Measurements from ENCODE around the gene BAD.

BAD gene

DNA sequence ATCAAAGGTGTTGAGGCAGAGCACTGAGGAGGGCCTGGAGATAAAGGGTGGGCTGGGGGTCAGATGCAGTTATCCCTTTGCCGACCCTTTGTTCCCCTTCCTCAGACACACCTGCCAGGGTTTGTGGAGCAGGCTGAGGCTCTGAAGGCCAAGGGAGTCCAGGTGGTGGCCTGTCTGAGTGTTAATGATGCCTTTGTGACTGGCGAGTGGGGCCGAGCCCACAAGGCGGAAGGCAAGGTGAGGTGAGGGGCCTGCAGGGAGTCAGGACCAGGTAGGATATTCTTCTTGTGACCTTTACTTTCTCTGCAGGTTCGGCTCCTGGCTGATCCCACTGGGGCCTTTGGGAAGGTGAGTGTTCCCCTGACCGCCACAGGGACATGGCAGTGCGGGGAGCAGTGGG, 36.1 kb upstream of the BAD start:
- Histone ChIP-seq H3K27ac (ENCODE audit: low read depth, low read length) (no peak overlapping the region), H3K79me1 (ENCODE audit: low read length) (peaks cover 16% of the 10 kb centered on the region), H4K8ac (ENCODE audit: low read depth, low read length) (no peak overlapping the region), H2BK120ac (ENCODE audit: insufficient read depth, low read length, poor library complexity) (no peak overlapping the region), H4K91ac (ENCODE audit: low read depth, low read length) (no peak overlapping the region), H2BK12ac (ENCODE audit: low read length) (no peak overlapping the region), H3K9ac (ENCODE audit: low read length) (no peak overlapping the region), H3K9me3 (ENCODE audit: insufficient read depth, low read depth, low read length) (no peaks in the 10 kb centered on the region), H3K4ac (ENCODE audit: low read depth, low read length) (no peak overlapping the region), H3K23ac (ENCODE audit: low read length) (no peak overlapping the region), H2AK5ac (ENCODE audit: low read length) (no peak overlapping the region), H3K36me3 (ENCODE audit: control insufficient read depth in 1 of 2, insufficient read depth in 2 of 2, low read length in 2 of 2) (peaks cover 38 to 40% of the 10 kb centered on the region in 2 experiments), H4K12ac (ENCODE audit: low read depth, low read length) (no peak overlapping the region), H3K4me1 (ENCODE audit: control insufficient read depth in 1 of 2, insufficient read depth in 2 of 2, low read length in 2 of 2) (peaks cover 19 to 21% of the 10 kb centered on the region in 2 experiments), H3K14ac (ENCODE audit: low read length) (no peak overlapping the region), H3K18ac (ENCODE audit: low read length) (no peak overlapping the region), H3K27me3 (ENCODE audit: insufficient read depth, low read length) (no peaks in the 10 kb centered on the region), H3K4me3 (ENCODE audit: low read depth, low read length) (no peak overlapping the region), H2AFZ (ENCODE audit: insufficient read depth, low read length, poor library complexity) (no peak overlapping the region), H2BK5ac (ENCODE audit: low read depth, low read length, poor library complexity) (no peak overlapping the region), H3K4me2 (ENCODE audit: low read length) (no peak overlapping the region), H3K79me2 (ENCODE audit: control insufficient read depth, insufficient read depth, low read length, poor library complexity) (peaks cover 9% of the 10 kb centered on the region)
- WGBS (ENCODE audit: extremely low coverage, insufficient coverage, insufficient read length): no CpG with 5 or more reads among the region's 7 CpGs
- DNase-seq: no peak

GRCh38 chr11:64318766-64319761, 34.6 kb upstream of the BAD start:
- no peaks in the 10 kb centered on the region for H3K9me3 ChIP-seq (ENCODE audit: insufficient read depth, low read depth, low read length)
- H3K27ac ChIP-seq (ENCODE audit: low read depth, low read length): no peak overlapping the region
- H3K79me1 ChIP-seq (ENCODE audit: low read length): peaks cover 16% of the 10 kb centered on the region
- no peak for DNase-seq
- H3K27me3 ChIP-seq (ENCODE audit: insufficient read depth, low read length): no peaks in the 10 kb centered on the region
- no peak overlapping the region for H2BK120ac ChIP-seq (ENCODE audit: insufficient read depth, low read length, poor library complexity)
- H3K14ac ChIP-seq (ENCODE audit: low read length): peak overlapping the region; percentile 25
- peaks cover 9% of the 10 kb centered on the region for H3K79me2 ChIP-seq (ENCODE audit: control insufficient read depth, insufficient read depth, low read length, poor library complexity)
- no peak overlapping the region for H3K23ac ChIP-seq (ENCODE audit: low read length)
- H2BK5ac ChIP-seq (ENCODE audit: low read depth, low read length, poor library complexity): no peak overlapping the region
- H3K4me1 ChIP-seq (ENCODE audit: control insufficient read depth in 1 of 2, insufficient read depth in 2 of 2, low read length in 2 of 2): peaks cover 18 to 21% of the 10 kb centered on the region in 2 experiments
- peak overlapping the region; percentile 36 for H2AK5ac ChIP-seq (ENCODE audit: low read length)
- peak overlapping the region; percentile 40 for H3K18ac ChIP-seq (ENCODE audit: low read length)
- no peak overlapping the region for H2BK12ac ChIP-seq (ENCODE audit: low read length)
- peak overlapping the region; percentile 86 for H3K4me3 ChIP-seq (ENCODE audit: low read depth, low read length)
- H3K36me3 ChIP-seq (ENCODE audit: control insufficient read depth in 1 of 2, insufficient read depth in 2 of 2, low read length in 2 of 2): peaks cover 53 to 55% of the 10 kb centered on the region in 2 experiments
- no CpG with 5 or more reads among the region's 19 CpGs for WGBS (ENCODE audit: extremely low coverage, insufficient coverage, insufficient read length)
- peak overlapping the region; percentile 47 for H4K8ac ChIP-seq (ENCODE audit: low read depth, low read length)
- H4K12ac ChIP-seq (ENCODE audit: low read depth, low read length): peak overlapping the region; percentile 0
- peak overlapping the region; percentile 43 for H3K9ac ChIP-seq (ENCODE audit: low read length)
- peak overlapping the region; percentile 97 for H4K91ac ChIP-seq (ENCODE audit: low read depth, low read length)
- H3K4ac ChIP-seq (ENCODE audit: low read depth, low read length): peak overlapping the region; percentile 0
- H2AFZ ChIP-seq (ENCODE audit: insufficient read depth, low read length, poor library complexity): no peak overlapping the region
- peak overlapping the region; percentile 93 for H3K4me2 ChIP-seq (ENCODE audit: low read length)

- Histone ChIP-seq H4K91ac (ENCODE audit: low read depth, low read length) (peak within 1 kb of the TSS; percentile 97), H2AK5ac (ENCODE audit: low read length) (peak within 1 kb of the TSS; percentile 91), H3K27ac (ENCODE audit: low read depth, low read length) (peak within 1 kb of the TSS; percentile 97), H2BK120ac (ENCODE audit: insufficient read depth, low read length, poor library complexity) (peak within 1 kb of the TSS; percentile 84), H2BK12ac (ENCODE audit: low read length) (peak within 1 kb of the TSS; percentile 29), H3K36me3 (ENCODE audit: control insufficient read depth in 1 of 2, insufficient read depth in 2 of 2, low read length in 2 of 2) (peaks cover 54 to 59% of the 10 kb centered on the region in 2 experiments), H2AFZ (ENCODE audit: insufficient read depth, low read length, poor library complexity) (peak within 1 kb of the TSS; percentile 71), H3K4me2 (ENCODE audit: low read length) (peak within 1 kb of the TSS; percentile 93), H3K4me3 (ENCODE audit: low read depth, low read length) (peak within 1 kb of the TSS; percentile 86), H3K4ac (ENCODE audit: low read depth, low read length) (peak within 1 kb of the TSS; percentile 90), H3K79me2 (ENCODE audit: control insufficient read depth, insufficient read depth, low read length, poor library complexity) (peaks cover 9% of the 10 kb centered on the region), H4K12ac (ENCODE audit: low read depth, low read length) (peak within 1 kb of the TSS; percentile 89), H3K4me1 (ENCODE audit: control insufficient read depth in 1 of 2, insufficient read depth in 2 of 2, low read length in 2 of 2) (peaks cover 12 to 14% of the 10 kb centered on the region in 2 experiments), H3K9me3 (ENCODE audit: insufficient read depth, low read depth, low read length) (peaks cover 2% of the 10 kb centered on the region), H3K27me3 (ENCODE audit: insufficient read depth, low read length) (no peaks in the 10 kb centered on the region), H2BK5ac (ENCODE audit: low read depth, low read length, poor library complexity) (peak within 1 kb of the TSS; percentile 85), H3K23ac (ENCODE audit: low read length) (no peak within 1 kb of the TSS), H3K9ac (ENCODE audit: low read length) (peak within 1 kb of the TSS; percentile 85), H3K79me1 (ENCODE audit: low read length) (peaks cover 16% of the 10 kb centered on the region), H3K18ac (ENCODE audit: low read length) (peak within 1 kb of the TSS; percentile 94), H3K14ac (ENCODE audit: low read length) (peak within 1 kb of the TSS; percentile 94), H4K8ac (ENCODE audit: low read depth, low read length) (peak within 1 kb of the TSS; percentile 95)
- WGBS (ENCODE audit: extremely low coverage, insufficient coverage, insufficient read length): no CpG with 5 or more reads among the region's 61 CpGs
- DNase-seq: peak; percentile 99
Observed at GRCh38 chr11:64317961-64318765, 33.7 kb upstream of the BAD start, which contains the start of gene PRDX5. TSS of gene PRDX5 (plus strand) at chr11:64318121. CDS start at chr11:64318216, 95 bp downstream.

DNA sequence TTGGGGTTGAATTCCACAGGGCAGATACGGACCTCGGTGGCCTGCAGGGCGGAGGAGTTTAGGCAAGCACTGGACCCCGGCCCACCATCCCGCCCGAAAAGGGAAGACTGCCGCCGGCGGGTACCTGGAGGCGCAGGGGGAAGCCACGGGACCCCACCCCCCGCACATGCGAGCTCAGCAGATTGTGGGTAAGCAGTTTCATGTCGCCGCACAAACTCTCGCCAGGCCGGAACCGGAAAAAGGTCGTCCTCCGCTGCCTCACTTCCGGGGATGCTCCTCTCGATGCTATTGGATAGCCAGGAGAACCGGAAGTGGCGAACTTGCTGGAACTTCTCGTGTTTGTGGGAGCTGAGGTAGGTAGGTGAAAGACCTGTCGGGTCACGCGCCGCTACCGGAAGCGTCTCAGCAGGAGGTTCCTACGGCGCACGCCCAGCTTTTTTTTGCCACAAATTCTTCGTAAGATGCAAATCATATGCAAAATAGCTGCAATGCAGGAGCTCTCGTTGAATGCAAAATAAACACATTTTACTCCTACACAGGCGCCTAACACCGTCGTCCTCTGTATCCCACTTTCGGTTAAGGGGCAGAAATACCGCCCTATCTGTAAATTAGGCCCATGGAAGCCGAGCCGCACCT, 33.0 kb upstream of the BAD start, which contains the start of gene TRMT112:
Gene TRMT112 (minus strand): TSS at position 235 of the 636 bp plus-strand sequence. CDS start 33 bp downstream, at position 202.
- H3K9me3 ChIP-seq (ENCODE audit: insufficient read depth, low read depth, low read length): peaks cover 2% of the 10 kb centered on the region
- peak within 1 kb of the TSS; percentile 85 for H3K9ac ChIP-seq (ENCODE audit: low read length)
- peak within 1 kb of the TSS; percentile 95 for H4K8ac ChIP-seq (ENCODE audit: low read depth, low read length)
- peaks cover 5 to 11% of the 10 kb centered on the region in 2 experiments for H3K4me1 ChIP-seq (ENCODE audit: control insufficient read depth in 1 of 2, insufficient read depth in 2 of 2, low read length in 2 of 2)
- H3K14ac ChIP-seq (ENCODE audit: low read length): peak within 1 kb of the TSS; percentile 94
- H3K4me2 ChIP-seq (ENCODE audit: low read length): peak within 1 kb of the TSS; percentile 93
- H3K4me3 ChIP-seq (ENCODE audit: low read depth, low read length): peak within 1 kb of the TSS; percentile 86
- peak within 1 kb of the TSS; percentile 97 for H4K91ac ChIP-seq (ENCODE audit: low read depth, low read length)
- H4K12ac ChIP-seq (ENCODE audit: low read depth, low read length): peak within 1 kb of the TSS; percentile 89
- peak within 1 kb of the TSS; percentile 94 for H3K18ac ChIP-seq (ENCODE audit: low read length)
- peak within 1 kb of the TSS; percentile 84 for H2BK120ac ChIP-seq (ENCODE audit: insufficient read depth, low read length, poor library complexity)
- H3K36me3 ChIP-seq (ENCODE audit: control insufficient read depth in 1 of 2, insufficient read depth in 2 of 2, low read length in 2 of 2): peaks cover 51 to 54% of the 10 kb centered on the region in 2 experiments
- H3K23ac ChIP-seq (ENCODE audit: low read length): no peak within 1 kb of the TSS
- no CpG with 5 or more reads among the region's 43 CpGs for WGBS (ENCODE audit: extremely low coverage, insufficient coverage, insufficient read length)
- peaks cover 16% of the 10 kb centered on the region for H3K79me1 ChIP-seq (ENCODE audit: low read length)
- no peaks in the 10 kb centered on the region for H3K27me3 ChIP-seq (ENCODE audit: insufficient read depth, low read length)
- H2BK12ac ChIP-seq (ENCODE audit: low read length): peak within 1 kb of the TSS; percentile 29
- H2AFZ ChIP-seq (ENCODE audit: insufficient read depth, low read length, poor library complexity): peak within 1 kb of the TSS; percentile 71
- peak within 1 kb of the TSS; percentile 85 for H2BK5ac ChIP-seq (ENCODE audit: low read depth, low read length, poor library complexity)
- peak; percentile 99 for DNase-seq
- H3K27ac ChIP-seq (ENCODE audit: low read depth, low read length): peak within 1 kb of the TSS; percentile 97
- peak within 1 kb of the TSS; percentile 90 for H3K4ac ChIP-seq (ENCODE audit: low read depth, low read length)
- peaks cover 9% of the 10 kb centered on the region for H3K79me2 ChIP-seq (ENCODE audit: control insufficient read depth, insufficient read depth, low read length, poor library complexity)
- peak within 1 kb of the TSS; percentile 91 for H2AK5ac ChIP-seq (ENCODE audit: low read length)

All from trophoblast cell (in vitro differentiated cells and primary cell).